Measurements from ENCODE around the gene ATG4C. TPM values are rescaled to one million over a fixed set of nuclear protein-coding genes. Genes with fewer than 3 reads are reported as not detected.
"Not testable (repeated sequence)": the region's sequence is repeated elsewhere in the genome, so short reads cannot be mapped to it uniquely, and the experiment has no call there.

ATG4C gene
- total RNA-seq, 4 donors from 2014 or later, result 3.9 to 14.2 (median 7.7) TPM

- WGBS, 2 donors, result 61 to 64% methylated on average over 3 of the region's 3 CpGs
These were observed 37.2 kb upstream of the ATG4C start for GRCh38 chr1:62746809-62747138.

DNA sequence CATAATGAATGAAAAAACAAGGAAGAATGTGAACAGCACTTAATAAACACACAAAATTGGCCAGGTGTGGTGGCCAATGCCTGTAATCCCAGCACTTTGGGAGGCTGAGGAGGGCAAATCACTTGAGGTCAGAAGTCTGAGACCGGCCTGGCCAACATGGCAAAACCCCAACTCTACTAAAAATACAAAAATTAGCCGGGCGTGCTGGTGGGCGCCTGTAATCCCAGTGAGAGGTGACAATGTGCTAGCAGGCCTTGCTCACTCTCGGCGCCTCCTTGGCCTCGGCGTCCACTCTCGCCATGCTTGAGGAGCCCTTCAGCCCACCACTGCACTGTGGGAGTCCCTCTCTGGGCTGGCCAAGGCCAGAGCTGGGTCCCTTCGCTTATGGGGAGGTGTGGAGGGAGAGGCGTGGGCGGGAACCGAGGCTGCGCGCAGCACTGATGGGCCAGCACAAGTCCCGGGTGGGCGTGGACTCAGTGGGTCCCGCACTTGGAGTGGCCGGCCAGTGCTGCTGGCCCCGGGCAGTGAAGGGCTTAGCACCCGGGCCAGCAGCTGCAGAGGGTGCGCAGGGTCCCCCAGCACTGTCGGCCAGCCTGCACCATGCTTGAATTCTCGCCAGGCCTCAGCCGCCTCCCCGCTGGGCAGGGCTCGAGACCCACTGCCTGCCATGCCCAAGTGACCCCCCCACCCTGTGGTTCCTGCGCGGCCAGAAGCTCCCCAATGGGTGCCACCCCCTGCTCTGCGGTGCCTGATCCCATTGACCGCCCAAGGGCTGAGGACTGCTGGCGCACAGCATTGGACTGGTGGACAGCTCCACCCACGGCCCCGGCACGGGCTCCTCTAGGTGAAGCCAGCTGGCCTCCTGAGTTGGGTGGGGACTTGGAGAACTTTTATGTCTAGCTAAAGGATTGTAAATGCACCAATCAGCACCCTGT is 30.6 kb upstream of the ATG4C start:
- TF ChIP-seq EP300 (IDR thresholded peaks at IDR 0.05) (no peak), POLR2A (IDR thresholded peaks at IDR 0.05) (no peak)
- TF ChIP-seq, protein P1, sequence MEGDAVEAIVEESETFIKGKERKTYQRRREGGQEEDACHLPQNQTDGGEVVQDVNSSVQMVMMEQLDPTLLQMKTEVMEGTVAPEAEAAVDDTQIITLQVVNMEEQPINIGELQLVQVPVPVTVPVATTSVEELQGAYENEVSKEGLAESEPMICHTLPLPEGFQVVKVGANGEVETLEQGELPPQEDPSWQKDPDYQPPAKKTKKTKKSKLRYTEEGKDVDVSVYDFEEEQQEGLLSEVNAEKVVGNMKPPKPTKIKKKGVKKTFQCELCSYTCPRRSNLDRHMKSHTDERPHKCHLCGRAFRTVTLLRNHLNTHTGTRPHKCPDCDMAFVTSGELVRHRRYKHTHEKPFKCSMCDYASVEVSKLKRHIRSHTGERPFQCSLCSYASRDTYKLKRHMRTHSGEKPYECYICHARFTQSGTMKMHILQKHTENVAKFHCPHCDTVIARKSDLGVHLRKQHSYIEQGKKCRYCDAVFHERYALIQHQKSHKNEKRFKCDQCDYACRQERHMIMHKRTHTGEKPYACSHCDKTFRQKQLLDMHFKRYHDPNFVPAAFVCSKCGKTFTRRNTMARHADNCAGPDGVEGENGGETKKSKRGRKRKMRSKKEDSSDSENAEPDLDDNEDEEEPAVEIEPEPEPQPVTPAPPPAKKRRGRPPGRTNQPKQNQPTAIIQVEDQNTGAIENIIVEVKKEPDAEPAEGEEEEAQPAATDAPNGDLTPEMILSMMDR (IDR thresholded peaks at IDR 0.05), result no peak
- H3K36me3 ChIP-seq, result peaks cover 0 to 8% (median 0%) of the 10 kb centered on the region in 3 donors
- no peak for DNase-seq (ENCODE audit: low spot score in 2 of 2)
- H3K4me1 ChIP-seq, result no peaks in the 10 kb centered on the region
- H3K27me3 ChIP-seq, result no peaks in the 10 kb centered on the region
- no peak overlapping the region for H3K27ac ChIP-seq
- 93 to 96% methylated on average over 26 to 35 of the region's 35 CpGs for WGBS, 2 donors
- H3K9me3 ChIP-seq, result no peaks in the 10 kb centered on the region
- H3K4me3 ChIP-seq, result no peak overlapping the region

More at GRCh38 chr1:62746809-62747138, 37.2 kb upstream of the ATG4C start:
- H3K27ac ChIP-seq, result no peak overlapping the region
- no peak for TF ChIP-seq EP300 (IDR thresholded peaks at IDR 0.05)
- TF ChIP-seq POLR2A (IDR thresholded peaks at IDR 0.05), result no peak
- TF ChIP-seq, protein P1 (IDR thresholded peaks at IDR 0.05), result no peak
- peaks cover 0 to 22% (median 0%) of the 10 kb centered on the region in 4 donors for H3K4me1 ChIP-seq
- H3K27me3 ChIP-seq, result no peaks in the 10 kb centered on the region
- no peaks in the 10 kb centered on the region for H3K36me3 ChIP-seq
- DNase-seq (ENCODE audit: low spot score in 2 of 2), result no peak
- H3K9me3 ChIP-seq, result no peaks in the 10 kb centered on the region
- H3K4me3 ChIP-seq, result no peak overlapping the region

DNA sequence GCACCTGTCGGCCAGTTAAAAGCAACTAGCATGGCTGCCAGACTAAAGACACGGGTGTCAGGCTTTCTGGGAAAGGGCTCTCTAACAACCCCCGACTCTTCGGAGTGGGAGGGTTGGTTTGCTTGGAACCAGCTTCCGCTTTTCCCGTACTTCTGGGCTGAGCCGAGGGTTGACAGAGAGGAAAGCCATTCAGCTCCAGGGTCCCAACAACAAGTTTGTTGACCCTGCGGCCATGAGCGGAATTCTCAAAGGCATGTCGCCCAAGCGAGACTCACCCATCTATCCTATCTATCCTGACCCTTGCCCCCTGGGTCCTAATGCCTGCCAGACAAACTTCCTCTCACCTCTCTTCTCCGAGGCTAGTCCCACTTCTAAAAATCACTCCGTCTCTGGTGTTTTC is 29.0 kb upstream of the ATG4C start:
- H3K9me3 ChIP-seq; H3K27me3 ChIP-seq; H3K27ac ChIP-seq; DNase-seq (ENCODE audit: low spot score in 2 of 2); H3K4me1 ChIP-seq; H3K36me3 ChIP-seq; H3K4me3 ChIP-seq: not testable (repeated sequence)
- 84 to 86% methylated on average over 13 of the region's 13 CpGs for WGBS, 2 donors

DNA sequence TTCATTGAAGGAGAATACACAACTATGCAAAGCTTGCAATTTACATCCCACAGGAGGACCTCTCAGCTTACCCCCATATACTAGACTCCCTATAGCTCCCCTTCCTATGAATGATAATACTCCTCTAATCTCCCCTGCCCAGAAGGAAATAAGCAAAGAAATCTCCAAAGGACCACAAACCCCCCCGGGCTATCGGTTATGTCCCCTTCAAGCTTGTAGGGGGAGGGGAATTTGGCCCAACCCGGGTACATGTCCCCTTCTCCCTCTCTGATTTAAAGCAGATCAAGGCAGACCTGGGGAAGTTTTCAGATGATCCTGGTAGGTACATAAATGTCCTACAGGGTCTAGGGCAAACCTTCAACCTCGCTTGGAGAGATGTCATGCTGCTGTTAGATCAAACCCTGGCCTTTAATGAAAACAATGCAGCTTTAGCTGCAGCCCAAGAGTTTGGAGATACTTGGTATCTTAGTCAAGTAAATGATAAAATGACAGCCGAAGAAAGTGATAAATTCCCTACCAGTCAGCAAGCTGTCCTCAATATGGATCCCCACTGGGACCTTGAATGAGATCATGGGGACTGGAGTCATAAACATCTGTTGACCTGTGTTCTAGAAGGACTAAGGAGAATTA is 27.6 kb upstream of the ATG4C start:
- not testable (repeated sequence) for H3K9me3 ChIP-seq; H3K27me3 ChIP-seq; DNase-seq (ENCODE audit: low spot score in 2 of 2); H3K4me3 ChIP-seq; H3K4me1 ChIP-seq; H3K27ac ChIP-seq; H3K36me3 ChIP-seq
- 85% methylated on average over 5 of the region's 5 CpGs for WGBS, 2 donors

- DNase-seq (ENCODE audit: low spot score in 2 of 2); H3K36me3 ChIP-seq; H3K27me3 ChIP-seq; H3K4me3 ChIP-seq; H3K9me3 ChIP-seq; H3K4me1 ChIP-seq; H3K27ac ChIP-seq: not testable (repeated sequence)
- WGBS, 2 donors, result 74 to 87% methylated on average over 5 of the region's 5 CpGs
These were observed 24.6 kb upstream of the ATG4C start for GRCh38 chr1:62759232-62759875.

- H3K4me1 ChIP-seq; DNase-seq (ENCODE audit: low spot score in 2 of 2); H3K4me3 ChIP-seq; H3K27ac ChIP-seq; H3K36me3 ChIP-seq; H3K9me3 ChIP-seq; H3K27me3 ChIP-seq: not testable (repeated sequence)
- WGBS, 2 donors, result 96 to 97% methylated on average over 6 of the region's 6 CpGs
These were observed 23.7 kb upstream of the ATG4C start for GRCh38 chr1:62760021-62760782.

GRCh38 chr1:62761223-62761870 is 22.6 kb upstream of the ATG4C start:
- not testable (repeated sequence) for DNase-seq (ENCODE audit: low spot score in 2 of 2); H3K4me3 ChIP-seq; H3K36me3 ChIP-seq; H3K27me3 ChIP-seq; H3K27ac ChIP-seq; H3K4me1 ChIP-seq; H3K9me3 ChIP-seq
- 96 to 100% methylated on average over 5 to 26 of the region's 30 CpGs for WGBS, 2 donors

- WGBS, 2 donors, result 85 to 88% methylated on average over 4 of the region's 4 CpGs
- H3K9me3 ChIP-seq; H3K27me3 ChIP-seq; H3K4me1 ChIP-seq; H3K4me3 ChIP-seq; DNase-seq (ENCODE audit: low spot score in 2 of 2); H3K27ac ChIP-seq; H3K36me3 ChIP-seq: not testable (repeated sequence)
These were observed 21.9 kb upstream of the ATG4C start for GRCh38 chr1:62762027-62762426.
